GM12878 (cell line): ENCODE data around the gene ZC3H12D. TPM values are rescaled to one million over a fixed set of nuclear protein-coding genes. Genes with fewer than 3 reads are reported as not detected.

ENCODE experiments used
- ATAC-seq: fragments of 200-7000 bp; cut with Tn5 transposase; 3 replicates; pipeline ENCODE4 v1.9.1; 2020; ENCODE audit warnings: mild to moderate bottlenecking, moderate library complexity
- BruUV-seq: library from RNA; stranded (reverse); fragments of 400-500 nt; replicated peaks from 2 replicates; lab custom pipeline; 2021; lab: Mats Ljungman, UMichigan
- CTCF ChIA-PET: fragments of 300-600 bp; sonication (Branson Sonifier 250); formaldehyde crosslinking; extraction: SDS; loops from one replicate; lab custom pipeline; 2021; ENCODE audit warnings: inconsistent platforms; lab: Yijun Ruan, JAX
- POLR2A ChIA-PET: fragments of 350-600 bp; formaldehyde crosslinking; extraction: SDS; loops from one replicate; lab custom pipeline; 2021; ENCODE audit warnings: inconsistent platforms; lab: Charles Lee
- RAD21 ChIA-PET: fragments of 300-600 bp; sonication (Branson Sonifier 250); formaldehyde crosslinking; loops from one replicate; lab custom pipeline; 2023; ENCODE audit warnings: antibody characterized with exemption; ENCODE audit not compliant: unreplicated experiment; lab: Charles Lee
- SMC1A ChIA-PET: fragments of 300-600 bp; sonication (Branson Sonifier 250); formaldehyde crosslinking; loops from one replicate; lab custom pipeline; 2023; ENCODE audit not compliant: unreplicated experiment, uncharacterized antibody; lab: Charles Lee
- DNase-seq: peaks from one replicate; pipeline ENCODE4 v3.0.0-alpha.2; 2011; ENCODE audit warnings: low read depth, low spot score
- FAIRE-seq: peaks from 3 replicates; lab custom pipeline; 2011; peaks lifted over from hg19 to GRCh38; lab: Jason Lieb, UNC
- H2AFZ ChIP-seq: 2 replicates; pipeline ENCODE4 v1.6.0; 2011; ENCODE audit warnings: low read depth, low read length, control low read depth; ENCODE audit not compliant: control insufficient read depth
- H3K27ac ChIP-seq: 2 replicates; pipeline ENCODE4 v1.5.1; 2011; ENCODE audit warnings: control low read depth; ENCODE audit not compliant: control insufficient read depth, insufficient read depth
- H3K27me3 ChIP-seq, 2 experiments: replicated peaks in 1 of 2; 2 replicates each; pipeline versions ENCODE4 v1.6.0 to v1.6.1; 2011; ENCODE audit warnings: low read length in 1 of 2; ENCODE audit not compliant: control insufficient read depth in 2 of 2, insufficient read depth in 2 of 2
- H3K36me3 ChIP-seq, 2 experiments: 2 replicates each; pipeline ENCODE4 v1.5.1; 2011; ENCODE audit warnings: low read length in 1 of 2; ENCODE audit not compliant: control insufficient read depth in 2 of 2, insufficient read depth in 2 of 2
- H3K4me1 ChIP-seq: 2 replicates; pipeline ENCODE4 v1.6.1; 2011; ENCODE audit warnings: mild to moderate bottlenecking, low read length, moderate library complexity, mixed read lengths; ENCODE audit not compliant: control insufficient read depth, insufficient read depth
- H3K4me2 ChIP-seq: 2 replicates; pipeline ENCODE4 v1.6.0; 2011; ENCODE audit warnings: control low read depth; ENCODE audit not compliant: control insufficient read depth, insufficient read depth
- H3K4me3 ChIP-seq: fragments of 200-600 bp; sonication (generic); 2 replicates; pipeline ENCODE4 v1.5.1; 2016
- H3K79me2 ChIP-seq: 2 replicates; pipeline ENCODE4 v1.6.0; 2011; ENCODE audit warnings: low read length; ENCODE audit not compliant: control insufficient read depth, insufficient read depth
- H3K9ac ChIP-seq: 2 replicates; pipeline ENCODE4 v1.8.0; 2011; ENCODE audit warnings: low read length, control low read depth, mixed read lengths; ENCODE audit not compliant: control insufficient read depth, insufficient read depth
- H3K9me3 ChIP-seq: replicated peaks from 3 replicates; pipeline ENCODE4 v1.5.1; 2011; ENCODE audit warnings: mild to moderate bottlenecking, low read length; ENCODE audit not compliant: control insufficient read depth, insufficient read depth
- H4K20me1 ChIP-seq: 2 replicates; pipeline ENCODE4 v1.6.0; 2011; ENCODE audit not compliant: control insufficient read depth, insufficient read depth
- SMC3 ChIP-seq: IDR thresholded peaks from 2 replicates; pipeline ENCODE4 v1.6.1; 2011; ENCODE audit warnings: low read length, improper control_type of control experiment, borderline replicate concordance
- WGBS: methylation state at CpG from one replicate; pipeline ENCODE4 v1.1.6; 2016; ENCODE audit warnings: low lambda C conversion rate; ENCODE audit not compliant: insufficient replicate concordance, insufficient coverage; ENCODE audit errors: missing lambda C conversion rate; 5-methylcytosine and 5-hydroxymethylcytosine counted together
- in situ Hi-C: fragments of 300-500 bp; cut with MboI; formaldehyde crosslinking; loops from 9 replicates; pipeline ENCODE4 v1.14.3; 2018; ENCODE audit warnings: mixed read lengths
- intact Hi-C: fragments of 100-400 bp; cut with micrococcal nuclease; formaldehyde crosslinking; loops from one replicate; pipeline ENCODE4 v1.14.2; 2022; ENCODE audit not compliant: unreplicated experiment
- polyA plus RNA-seq, 11 experiments: library from polyadenylated mRNA; depleted of rRNA in 4 of 11; unstranded in 6 of 11; stranded (reverse) in 5 of 11; fragments of >200 nt; fragmentation: Nextera tagmentation in 4 of 11; fragmentation: Illumina TruSeq in 1 of 11; extraction: Ambion mirVana in 4 of 11; extraction: Trizol in 1 of 11; gene quantifications; 1 replicate in 1 of 11; 2 replicates in 10 of 11; pipeline versions ENCODE4 v1.2.1 to v1.2.3, GENCODE V29; 2011 to 2016; ENCODE audit warnings: inconsistent platforms in 2 of 11, missing spikeins in 2 of 11, low read depth in 1 of 11
- total RNA-seq, 4 experiments: library from RNA; depleted of rRNA in 3 of 4; stranded (reverse); fragments of >200 nt in 3 of 4; fragmentation: Illumina TruSeq in 1 of 4; extraction: Trizol in 1 of 4; gene quantifications; 2 replicates each; pipeline versions ENCODE4 v1.2.1 to v1.2.3, GENCODE V29; 2013 to 2021
- TF ChIP-seq, protein P1 (sequence below), 3 experiments: IDR thresholded peaks in 2 of 3; conservative IDR thresholded peaks in 1 of 3; 2 replicates each; pipeline ENCODE4 v1.5.1; 2011; ENCODE audit warnings: low read depth in 3 of 3, low read length in 3 of 3, mild to moderate bottlenecking in 3 of 3, control low read depth in 2 of 3, moderate library complexity in 2 of 3, inconsistent platforms in 1 of 3, mixed read lengths in 1 of 3; ENCODE audit not compliant: control insufficient read depth in 2 of 3, insufficient read depth in 1 of 3; ENCODE audit errors: extremely low read depth in 1 of 3

ZC3H12D gene
- total and polyA plus RNA-seq, 10 of the 15 experiments (the other 5 are each of a cell fraction or from before 2014, with no cell fraction given), result 1.4 to 29.7 (median 8.8) TPM

DNA sequence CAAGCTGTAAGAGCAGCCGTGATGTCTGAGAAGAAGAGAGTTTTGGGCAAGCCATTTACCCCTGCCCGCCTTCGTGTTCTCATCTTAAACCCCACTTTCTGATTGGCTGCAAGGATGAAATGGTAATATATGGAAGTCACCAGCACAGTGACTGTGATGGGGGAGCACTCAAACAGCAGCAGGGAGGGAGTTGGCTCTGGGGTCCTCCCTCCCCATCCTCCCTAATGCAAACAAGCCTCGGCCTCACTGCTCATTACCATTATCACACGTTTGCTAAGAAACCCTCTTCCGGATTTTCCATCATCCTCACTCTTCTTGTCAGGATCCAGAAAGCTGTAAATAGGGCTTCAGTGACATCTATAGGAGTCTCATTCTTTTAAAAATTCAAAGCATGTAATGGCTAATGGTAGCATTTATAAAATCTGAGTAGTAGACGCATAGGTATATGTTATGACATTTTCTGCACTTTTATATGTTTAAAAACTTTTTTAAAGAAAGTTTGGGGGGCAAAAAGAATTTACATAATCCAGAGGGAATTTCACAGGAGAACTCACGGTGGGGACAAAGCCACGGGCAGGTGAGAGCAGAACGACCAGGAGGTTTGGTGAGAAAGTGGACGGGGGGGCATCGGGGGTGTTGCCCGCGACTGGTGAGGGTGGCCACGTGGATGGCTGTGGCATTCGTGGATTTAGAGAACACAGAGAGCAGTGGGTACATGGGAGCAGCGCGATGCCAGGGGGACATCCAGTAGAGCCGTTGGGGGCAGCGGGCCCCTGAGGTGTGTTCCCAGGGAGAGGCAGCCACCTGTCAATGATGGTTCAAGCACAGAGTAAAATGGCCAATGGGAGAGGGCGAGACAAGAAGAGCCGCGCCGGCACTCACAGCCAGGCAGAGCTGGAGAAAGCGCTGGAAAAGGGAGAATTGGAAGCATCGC, 55.1 kb downstream of the ZC3H12D start:
- no peaks in the 10 kb centered on the region for H3K9me3 ChIP-seq
- no peak overlapping the region for H2AFZ ChIP-seq
- CTCF ChIA-PET, result interaction anchor here (0.7 to 8.0 kb wide), 9 partner anchors 10 to 401 kb away, joined by 3 to 169 read pairs (median 7); no protein-coding TSS in a partner anchor
- H3K4me1 ChIP-seq, result no peaks in the 10 kb centered on the region
- H3K27ac ChIP-seq, result no peak overlapping the region
- SMC1A ChIA-PET, result interaction anchor here (0.5 to 8.1 kb wide), 17 partner anchors 9 to 405 kb away, joined by 3 to 135 read pairs (median 4); no protein-coding TSS in a partner anchor
- no peak; the same call in 1 of the 2 replicates for TF ChIP-seq SMC3
- TF ChIP-seq, protein P1, sequence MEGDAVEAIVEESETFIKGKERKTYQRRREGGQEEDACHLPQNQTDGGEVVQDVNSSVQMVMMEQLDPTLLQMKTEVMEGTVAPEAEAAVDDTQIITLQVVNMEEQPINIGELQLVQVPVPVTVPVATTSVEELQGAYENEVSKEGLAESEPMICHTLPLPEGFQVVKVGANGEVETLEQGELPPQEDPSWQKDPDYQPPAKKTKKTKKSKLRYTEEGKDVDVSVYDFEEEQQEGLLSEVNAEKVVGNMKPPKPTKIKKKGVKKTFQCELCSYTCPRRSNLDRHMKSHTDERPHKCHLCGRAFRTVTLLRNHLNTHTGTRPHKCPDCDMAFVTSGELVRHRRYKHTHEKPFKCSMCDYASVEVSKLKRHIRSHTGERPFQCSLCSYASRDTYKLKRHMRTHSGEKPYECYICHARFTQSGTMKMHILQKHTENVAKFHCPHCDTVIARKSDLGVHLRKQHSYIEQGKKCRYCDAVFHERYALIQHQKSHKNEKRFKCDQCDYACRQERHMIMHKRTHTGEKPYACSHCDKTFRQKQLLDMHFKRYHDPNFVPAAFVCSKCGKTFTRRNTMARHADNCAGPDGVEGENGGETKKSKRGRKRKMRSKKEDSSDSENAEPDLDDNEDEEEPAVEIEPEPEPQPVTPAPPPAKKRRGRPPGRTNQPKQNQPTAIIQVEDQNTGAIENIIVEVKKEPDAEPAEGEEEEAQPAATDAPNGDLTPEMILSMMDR (IDR thresholded peaks at IDR 0.05 in 2 of 3, conservative IDR thresholded peaks at IDR 0.05 in 1 of 3; ENCODE audit: control insufficient read depth in 2 of 3, extremely low read depth in 1 of 3, insufficient read depth in 1 of 3, low read depth in 3 of 3, low read length in 3 of 3), result 0 out of 6 replicates have a peak, but pooled peaks of 1 of the 3 experiments have one; percentile 7
- H3K4me3 ChIP-seq, result no peak overlapping the region
- WGBS, result 80% methylated on average over 26 of the region's 26 CpGs
- no peak overlapping the region for H3K9ac ChIP-seq
- POLR2A ChIA-PET, result interaction anchor here (0.5 kb wide), 1 partner anchor 118 kb away, joined by 3 read pairs; no protein-coding TSS in a partner anchor
- no peaks in the 10 kb centered on the region for H3K79me2 ChIP-seq
- no peak for ATAC-seq
- no TSS peak for BruUV-seq
- H4K20me1 ChIP-seq, result no peaks in the 10 kb centered on the region
- no peaks in the 10 kb centered on the region; a peak in 1 of 4 replicates for H3K27me3 ChIP-seq
- no peak overlapping the region for H3K4me2 ChIP-seq
- no peak for DNase-seq
- RAD21 ChIA-PET, result interaction anchor here (0.7 to 5.9 kb wide), 13 partner anchors 87 to 852 kb away, joined by 3 to 122 read pairs (median 4); no protein-coding TSS in a partner anchor
- intact Hi-C loops (loop anchor here (5.0 to 10.0 kb wide), 3 partner anchors 107 to 852 kb away; no protein-coding TSS in a partner anchor), in situ Hi-C loops (loop anchor here (5.0 to 25.0 kb wide), 4 partner anchors 347 to 857 kb away; no protein-coding TSS in a partner anchor)
- no peak for FAIRE-seq
- H3K36me3 ChIP-seq, result no peaks in the 10 kb centered on the region
